HG02588 (cell line): Measurements from ENCODE around the gene NDRG4.

Experiments used
- ATAC-seq: cut with Tn5 transposase; IDR thresholded peaks from one replicate; pipeline ENCODE4 v1.9.1; 2021; ENCODE audit warnings: mild to moderate bottlenecking, moderate library complexity; ENCODE audit not compliant: unreplicated experiment

Gene NDRG4

DNA sequence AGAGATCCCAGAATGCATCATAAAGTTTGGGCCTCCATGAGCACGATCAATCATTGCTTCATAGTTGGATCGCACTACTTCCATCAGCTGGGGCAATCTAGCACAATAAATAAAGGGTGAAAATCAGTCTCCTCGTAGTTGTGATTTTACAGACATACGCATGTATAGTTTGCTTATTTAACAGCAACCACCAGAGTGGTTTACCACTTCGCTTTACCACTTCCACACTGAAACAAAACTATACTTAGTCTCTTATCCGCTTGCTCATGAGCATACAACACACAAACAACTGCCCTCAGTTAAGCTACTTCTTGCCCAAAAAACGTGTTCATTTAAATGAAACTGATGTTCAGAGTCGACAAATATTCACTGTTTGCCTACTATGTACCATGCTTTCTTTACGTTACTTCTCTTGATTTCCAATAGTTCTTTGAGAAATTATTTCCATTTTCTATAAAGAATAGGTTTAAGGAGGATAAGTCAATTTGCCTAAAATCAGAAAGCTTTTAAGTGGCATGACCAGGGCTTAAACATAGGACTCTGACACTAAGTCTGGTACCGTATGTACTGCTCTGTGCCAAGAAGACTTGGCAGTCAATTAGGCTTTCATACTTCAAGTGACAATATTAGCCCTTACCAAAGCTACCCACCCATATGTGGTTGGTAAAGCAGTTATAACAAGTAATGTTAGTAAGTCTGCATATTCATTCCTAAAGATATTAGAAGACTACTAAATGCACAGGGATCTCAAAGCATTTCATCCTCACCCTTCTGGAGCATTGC, 37.4 kb downstream of the NDRG4 start:
- ATAC-seq, result no peak

DNA sequence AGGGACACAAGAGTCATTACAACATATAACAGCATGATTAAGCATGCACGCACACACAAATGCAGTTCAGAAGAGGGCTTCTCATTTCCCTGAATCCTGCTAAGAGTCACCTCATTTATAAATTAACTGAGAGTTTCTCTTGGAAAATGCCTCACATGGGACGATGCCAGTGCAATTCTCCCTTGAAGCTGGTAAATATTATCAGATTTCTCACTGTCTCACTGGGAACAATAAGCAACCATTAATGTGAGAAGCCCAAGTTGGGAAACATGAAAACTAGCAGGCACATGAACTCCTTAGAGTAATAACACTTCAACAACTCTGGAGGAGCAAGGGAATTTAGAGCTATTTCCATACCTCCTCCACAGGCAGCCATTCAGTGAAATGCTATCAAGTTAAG, 41.8 kb downstream of the NDRG4 start:
- no peak for ATAC-seq

DNA sequence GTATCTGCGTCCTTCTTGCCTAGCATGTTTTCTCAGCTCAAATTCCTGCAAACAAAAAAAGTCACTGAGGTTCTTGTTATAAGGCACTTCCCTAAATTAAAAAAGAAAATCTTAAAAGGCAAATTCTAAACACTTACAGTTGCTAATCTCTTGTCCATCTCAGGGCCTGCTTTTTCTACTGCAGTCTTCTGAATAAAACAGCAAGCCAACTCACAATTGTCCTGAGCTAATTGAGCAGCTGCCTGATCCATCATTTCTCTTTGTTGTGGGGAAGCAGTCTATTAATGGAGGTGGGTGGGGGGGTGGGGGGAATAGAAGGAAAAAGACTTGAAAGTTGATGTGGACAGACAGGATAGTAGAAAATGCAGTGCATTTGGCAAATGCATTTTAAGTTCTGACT, 42.3 kb downstream of the NDRG4 start:
- ATAC-seq, result no peak

DNA sequence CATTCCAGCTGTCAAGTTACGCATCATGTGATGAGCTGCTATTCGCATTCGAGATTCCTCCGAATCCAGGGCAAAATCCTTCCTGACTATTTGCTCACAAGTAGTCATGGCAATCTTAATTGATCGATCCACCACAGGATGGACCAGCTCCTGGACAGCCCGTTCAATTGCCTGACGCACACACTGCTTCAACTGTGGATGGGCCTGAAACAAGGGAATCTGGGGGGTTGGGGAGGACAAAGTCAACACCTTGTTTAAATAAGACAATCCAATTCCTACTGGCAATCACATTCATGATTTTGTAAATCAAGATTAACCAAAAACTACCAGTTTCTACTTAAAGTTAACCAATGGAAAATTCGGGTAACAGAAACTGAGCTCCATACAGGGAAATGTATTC, 43.7 kb downstream of the NDRG4 start:
- no peak for ATAC-seq

GRCh38 chr16:58548378-58548777, 48.4 kb downstream of the NDRG4 start:
- ATAC-seq, result no peak

GRCh38 chr16:58551496-58551895, 51.6 kb downstream of the NDRG4 start:
- no peak for ATAC-seq

GRCh38 chr16:58556678-58557077, 56.7 kb downstream of the NDRG4 start:
- ATAC-seq, result no peak
